ENCODE data around the gene SNAI1.
"Not testable (repeated sequence)": the region's sequence is repeated elsewhere in the genome, so short reads cannot be mapped to it uniquely, and the experiment has no call there.

Gene SNAI1

DNA sequence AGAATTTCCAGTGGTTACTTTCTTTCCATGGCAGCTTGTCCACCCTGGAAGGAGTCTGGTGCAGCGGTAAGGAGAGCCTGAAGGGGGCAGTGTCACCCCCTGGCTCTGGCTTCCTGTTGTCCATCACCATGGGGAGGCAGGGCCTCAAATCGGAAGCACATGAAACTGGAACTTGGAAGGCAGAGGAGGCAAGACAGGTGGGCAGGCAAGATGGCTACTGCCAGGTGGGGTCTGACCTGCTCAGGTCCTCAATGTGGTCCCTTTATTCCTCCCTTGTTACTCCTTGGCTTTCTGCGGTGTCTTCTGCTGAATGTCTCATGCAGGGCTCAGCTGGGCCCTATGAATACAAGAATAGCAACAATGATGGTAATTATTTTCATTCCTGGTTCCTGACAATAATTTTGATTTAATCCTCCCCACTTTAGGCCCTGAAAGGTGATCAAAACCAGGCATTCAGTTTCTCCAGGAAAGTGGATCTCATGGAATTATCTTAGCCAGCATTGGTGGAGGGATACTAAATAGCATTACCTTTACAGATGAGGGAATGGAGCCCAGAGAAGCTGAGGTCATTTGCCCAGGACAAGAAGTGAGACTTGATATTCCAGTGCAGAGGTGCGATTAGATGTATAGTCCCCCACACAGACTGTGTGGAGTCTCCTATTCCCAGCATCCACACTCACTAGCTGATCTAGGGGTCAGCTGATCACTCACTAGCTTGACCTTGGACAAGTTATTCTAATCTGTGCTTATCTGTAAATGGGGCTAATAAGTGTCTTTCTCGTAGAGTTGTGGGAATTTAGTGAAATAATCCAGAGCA lies 17.6 kb upstream of the SNAI1 start:
- DNase-seq = peak; percentile 79

DNA sequence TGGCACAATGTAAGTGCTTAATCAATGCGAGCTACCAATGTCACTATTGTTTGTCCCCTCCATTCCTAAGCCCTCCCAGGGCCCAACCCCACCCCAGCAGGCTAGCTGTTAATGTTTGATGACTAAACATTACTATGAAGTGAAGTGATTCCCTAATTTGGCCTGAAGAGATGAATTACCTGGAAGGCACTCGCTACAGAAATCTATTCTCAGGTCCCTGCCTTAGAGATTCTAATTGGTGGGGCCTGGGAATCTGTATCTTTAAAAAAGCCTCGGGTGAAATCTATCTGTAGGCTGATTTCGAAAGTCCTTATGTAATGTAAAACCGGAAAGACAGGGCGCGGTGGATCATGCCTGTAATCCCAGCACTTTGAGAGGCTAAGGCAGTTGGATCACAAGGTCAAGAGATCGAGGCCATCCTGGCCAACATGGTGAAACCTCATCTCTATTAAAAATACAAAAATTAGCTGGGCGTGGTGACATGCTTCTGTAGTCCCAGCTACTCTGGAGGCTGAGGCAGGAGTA lies 16.9 kb upstream of the SNAI1 start:
- no peak for DNase-seq

DNA sequence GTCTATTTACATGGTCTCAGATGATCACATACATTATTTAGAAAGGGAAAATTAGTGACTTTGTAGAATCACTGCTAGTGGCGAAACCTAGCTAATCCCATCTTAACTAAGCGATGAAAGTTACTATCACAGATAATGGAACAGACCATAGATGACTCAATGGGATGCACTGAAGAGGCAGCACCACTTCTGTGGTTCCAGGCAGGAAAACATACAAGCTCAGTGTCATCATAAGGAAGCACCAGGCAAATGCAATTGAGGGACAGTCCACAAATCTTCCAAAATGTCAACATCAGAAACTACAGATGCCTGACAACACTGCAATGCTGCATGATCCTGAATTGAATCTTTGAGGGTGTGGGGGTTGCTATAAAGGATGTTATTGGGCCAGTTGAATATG lies 15.9 kb upstream of the SNAI1 start:
- DNase-seq = no peak

GRCh38 chr20:49969234-49969633 lies 13.5 kb upstream of the SNAI1 start:
- DNase-seq = no peak

DNA sequence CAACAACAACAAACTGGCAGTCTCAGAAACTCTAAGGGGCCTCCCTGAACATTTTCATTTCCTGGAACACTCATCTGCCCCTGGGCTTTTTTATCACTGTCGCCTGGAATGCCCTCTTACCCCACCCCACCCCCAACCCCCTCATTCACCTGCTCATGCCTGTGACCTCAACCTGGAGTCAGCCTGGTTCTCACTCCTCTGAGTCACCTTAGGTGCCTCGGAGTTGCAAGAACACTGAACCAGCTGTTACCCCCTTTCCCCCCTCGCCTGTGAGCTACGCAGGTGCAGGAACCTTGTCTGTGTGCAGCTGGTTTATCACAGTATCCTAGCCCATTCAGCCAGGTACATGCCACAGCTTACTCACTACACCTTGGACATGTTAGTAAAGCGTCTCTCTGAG lies 12.8 kb upstream of the SNAI1 start:
- DNase-seq = no peak

DNA sequence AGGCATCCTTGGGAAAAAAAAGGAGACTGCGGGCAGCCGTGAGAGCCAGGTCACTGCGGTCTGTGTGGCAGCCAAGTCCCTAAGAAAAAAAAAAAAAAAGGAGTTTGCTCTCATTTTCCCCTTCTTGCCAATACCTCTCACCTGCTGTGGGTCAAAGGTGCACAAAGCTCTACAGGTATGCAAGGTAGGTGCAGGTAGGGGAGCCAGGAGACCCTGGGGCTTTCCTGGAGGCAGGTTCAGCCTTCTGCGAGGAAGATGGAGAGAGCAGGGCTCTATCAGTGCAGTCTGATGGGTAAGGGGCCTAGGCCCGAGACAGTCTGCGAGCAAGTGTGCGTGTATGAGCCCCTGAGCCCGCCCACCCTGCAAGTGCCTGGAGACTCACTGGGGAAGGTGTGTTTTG lies 12.3 kb upstream of the SNAI1 start:
- DNase-seq = no peak

DNA sequence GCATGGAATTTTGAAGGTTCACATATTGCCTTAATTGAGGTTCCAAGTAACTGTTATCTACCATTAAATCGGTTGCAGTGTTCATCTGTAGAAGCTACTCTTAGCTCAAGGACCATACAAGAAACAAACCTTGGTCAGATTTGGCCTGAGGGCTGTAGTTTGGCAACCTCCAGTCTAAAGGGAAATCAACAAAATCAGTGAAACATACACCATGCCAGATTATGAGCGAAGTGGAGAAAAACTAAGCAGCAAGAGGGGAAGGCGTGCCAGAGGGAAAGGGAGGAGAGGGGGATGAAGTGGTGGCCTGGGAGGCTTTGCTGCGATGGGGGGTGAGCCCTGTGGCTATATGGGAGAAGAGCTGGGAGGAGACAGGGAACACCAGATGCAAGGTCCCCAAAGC lies 8.8 kb upstream of the SNAI1 start:
- no peak for DNase-seq

DNA sequence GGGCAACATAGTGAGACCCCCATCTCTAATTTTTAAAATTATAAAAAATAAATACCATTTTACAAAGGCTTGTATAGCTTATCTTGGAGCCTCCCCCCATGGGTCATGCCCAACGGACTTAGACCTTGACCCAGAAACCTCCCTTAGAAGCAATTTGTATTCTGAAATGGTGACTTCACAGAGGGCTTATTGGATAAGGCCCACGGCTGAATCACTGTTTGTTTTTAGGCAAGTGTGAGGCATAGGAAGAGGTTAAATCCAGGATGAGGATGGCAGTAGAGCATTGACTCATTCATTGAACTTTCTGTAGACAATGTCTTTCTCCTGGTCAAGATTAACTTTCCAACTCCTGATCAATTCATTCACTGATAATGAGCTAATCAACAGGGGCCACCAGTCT lies 6.2 kb upstream of the SNAI1 start:
- DNase-seq = no peak

GRCh38 chr20:49977740-49978139 lies 5.0 kb upstream of the SNAI1 start:
- DNase-seq = not testable (repeated sequence)

DNA sequence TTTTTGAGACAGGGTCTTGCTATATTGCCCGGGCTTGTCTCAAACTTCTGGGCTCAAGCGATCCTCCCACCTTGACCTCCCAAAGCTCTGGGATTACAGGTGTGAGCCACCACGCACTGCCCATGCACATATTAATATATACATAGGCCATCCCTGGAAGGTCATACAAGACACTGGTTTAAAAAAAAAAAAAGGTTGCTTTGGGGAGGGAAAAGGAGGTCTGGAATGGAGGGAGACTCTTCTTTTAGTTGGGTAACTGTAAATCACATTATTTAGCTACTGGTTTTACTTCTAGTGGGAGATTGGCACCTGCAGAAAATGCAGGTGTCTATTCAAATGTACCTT lies 4.1 kb upstream of the SNAI1 start:
- DNase-seq = no peak

GRCh38 chr20:49979030-49979832 lies 3.5 kb upstream of the SNAI1 start:
- DNase-seq = peak; percentile 70

- no peak for DNase-seq
Measured at GRCh38 chr20:49980140-49981008, 2.4 kb upstream of the SNAI1 start.

DNA sequence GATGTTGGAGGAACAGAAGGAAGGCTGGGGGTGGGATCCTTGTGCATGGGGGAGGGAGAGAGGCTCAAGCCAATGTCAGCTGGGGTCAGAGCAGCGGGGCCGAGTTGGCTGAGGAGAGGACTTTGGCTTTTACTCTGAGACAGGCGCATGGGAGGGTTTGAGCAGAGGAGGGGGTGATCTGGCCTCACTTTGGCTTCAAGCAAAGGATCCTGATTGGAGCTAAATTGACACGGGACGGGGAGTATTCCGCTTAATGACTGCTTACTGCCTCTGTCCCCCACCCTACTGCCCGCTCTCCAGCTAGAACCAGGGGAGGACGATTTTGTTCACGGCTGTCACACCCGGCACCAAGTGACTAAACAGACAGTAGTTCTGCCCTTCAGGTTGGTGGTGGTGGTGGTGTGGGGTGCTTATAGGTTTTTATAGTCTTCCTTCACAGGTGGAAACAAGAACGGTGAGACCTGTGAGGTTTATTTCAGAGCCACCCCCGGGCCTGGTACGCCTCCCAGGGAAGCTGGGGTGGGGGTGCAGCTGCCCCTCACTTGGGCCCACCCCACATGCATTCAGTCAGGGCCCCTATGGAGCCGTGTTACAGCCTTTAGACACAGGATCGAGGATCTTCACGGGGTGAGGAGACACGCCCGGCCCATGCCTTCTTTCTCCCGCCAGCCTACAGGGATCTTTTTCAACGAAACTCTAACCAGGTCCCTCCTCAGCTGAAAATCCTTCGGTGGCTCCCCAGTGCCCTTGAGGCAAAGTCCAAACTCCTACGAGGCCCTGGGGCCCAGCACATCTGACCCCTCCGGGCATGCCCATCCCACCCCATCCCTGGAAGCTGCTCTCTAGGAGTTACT lies 1.3 kb upstream of the SNAI1 start:
- no peak for DNase-seq

- DNase-seq = no peak
Measured at GRCh38 chr20:49982072-49982345, 771 bp upstream of the SNAI1 start.

- DNase-seq = no peak
Measured at GRCh38 chr20:49983123-49983847, 505 bp downstream of the SNAI1 start.

DNA sequence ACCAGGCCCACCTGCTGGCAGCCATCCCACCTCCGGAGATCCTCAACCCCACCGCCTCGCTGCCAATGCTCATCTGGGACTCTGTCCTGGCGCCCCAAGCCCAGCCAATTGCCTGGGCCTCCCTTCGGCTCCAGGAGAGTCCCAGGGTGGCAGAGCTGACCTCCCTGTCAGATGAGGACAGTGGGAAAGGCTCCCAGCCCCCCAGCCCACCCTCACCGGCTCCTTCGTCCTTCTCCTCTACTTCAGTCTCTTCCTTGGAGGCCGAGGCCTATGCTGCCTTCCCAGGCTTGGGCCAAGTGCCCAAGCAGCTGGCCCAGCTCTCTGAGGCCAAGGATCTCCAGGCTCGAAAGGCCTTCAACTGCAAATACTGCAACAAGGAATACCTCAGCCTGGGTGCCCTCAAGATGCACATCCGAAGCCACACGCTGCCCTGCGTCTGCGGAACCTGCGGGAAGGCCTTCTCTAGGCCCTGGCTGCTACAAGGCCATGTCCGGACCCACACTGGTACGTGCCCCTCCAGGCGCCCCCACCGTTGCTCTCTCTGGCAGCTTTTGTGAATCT lies 1.1 kb downstream of the SNAI1 start:
- DNase-seq = no peak

GRCh38 chr20:49984426-49985153 lies 1.8 kb downstream of the SNAI1 start:
- DNase-seq = no peak

GRCh38 chr20:49985157-49985556 lies 2.4 kb downstream of the SNAI1 start:
- DNase-seq = no peak

- no peak for DNase-seq
Measured at GRCh38 chr20:49985617-49986016, 2.8 kb downstream of the SNAI1 start.

DNA sequence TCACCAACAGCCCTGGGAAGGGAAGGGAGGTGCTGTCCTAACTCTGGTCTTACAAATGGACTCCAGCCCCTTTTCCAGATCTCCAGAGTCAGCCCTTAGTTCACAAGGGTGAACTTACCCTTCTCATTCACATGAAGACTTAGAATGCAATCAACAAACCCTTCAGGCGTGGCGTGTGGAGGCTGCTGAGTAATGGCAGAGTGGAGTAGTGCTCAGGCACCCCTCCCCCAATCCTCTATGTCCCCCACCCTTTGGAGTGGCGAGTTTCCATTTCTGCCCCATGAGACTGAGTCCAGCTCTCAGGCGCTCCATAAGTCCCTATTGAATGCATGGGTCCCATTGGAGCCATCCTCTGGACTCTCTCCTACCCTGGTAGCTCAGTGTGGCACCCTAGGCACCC lies 3.3 kb downstream of the SNAI1 start:
- DNase-seq = no peak
